Memory B cell (primary cell): ENCODE results near the gene NEK1.

Experiments used
- ATAC-seq: fragments of 150-1000 bp; cut with Tn5 transposase; 2 replicates; pipeline ENCODE4 v1.10.0; 2021; ENCODE audit warnings: low read depth, mild to moderate bottlenecking, moderate library complexity
- DNase-seq, 2 donors: peaks; one replicate each; pipeline ENCODE4 v3.0.0; 2022; ENCODE audit warnings: low spot score in 2 of 2
- H3K27ac Mint-ChIP-seq: one replicate; pipeline ENCODE4 v1.8.0; 2022; ENCODE audit warnings: mild to moderate bottlenecking, moderate library complexity, mixed read lengths
- H3K27me3 Mint-ChIP-seq: one replicate; pipeline ENCODE4 v1.8.0; 2022; ENCODE audit warnings: mixed read lengths
- H3K36me3 Mint-ChIP-seq: one replicate; pipeline ENCODE4 v1.8.0; 2022; ENCODE audit warnings: mild to moderate bottlenecking, mixed read lengths
- H3K4me1 Mint-ChIP-seq: one replicate; pipeline ENCODE4 v1.8.0; 2022; ENCODE audit warnings: mixed read lengths
- H3K4me3 Mint-ChIP-seq: one replicate; pipeline ENCODE4 v1.8.0; 2022; ENCODE audit warnings: mild to moderate bottlenecking, moderate library complexity, mixed read lengths
- H3K9me3 Mint-ChIP-seq: one replicate; pipeline ENCODE4 v1.8.0; 2022; ENCODE audit warnings: mixed read lengths

The NEK1 gene, protein sequence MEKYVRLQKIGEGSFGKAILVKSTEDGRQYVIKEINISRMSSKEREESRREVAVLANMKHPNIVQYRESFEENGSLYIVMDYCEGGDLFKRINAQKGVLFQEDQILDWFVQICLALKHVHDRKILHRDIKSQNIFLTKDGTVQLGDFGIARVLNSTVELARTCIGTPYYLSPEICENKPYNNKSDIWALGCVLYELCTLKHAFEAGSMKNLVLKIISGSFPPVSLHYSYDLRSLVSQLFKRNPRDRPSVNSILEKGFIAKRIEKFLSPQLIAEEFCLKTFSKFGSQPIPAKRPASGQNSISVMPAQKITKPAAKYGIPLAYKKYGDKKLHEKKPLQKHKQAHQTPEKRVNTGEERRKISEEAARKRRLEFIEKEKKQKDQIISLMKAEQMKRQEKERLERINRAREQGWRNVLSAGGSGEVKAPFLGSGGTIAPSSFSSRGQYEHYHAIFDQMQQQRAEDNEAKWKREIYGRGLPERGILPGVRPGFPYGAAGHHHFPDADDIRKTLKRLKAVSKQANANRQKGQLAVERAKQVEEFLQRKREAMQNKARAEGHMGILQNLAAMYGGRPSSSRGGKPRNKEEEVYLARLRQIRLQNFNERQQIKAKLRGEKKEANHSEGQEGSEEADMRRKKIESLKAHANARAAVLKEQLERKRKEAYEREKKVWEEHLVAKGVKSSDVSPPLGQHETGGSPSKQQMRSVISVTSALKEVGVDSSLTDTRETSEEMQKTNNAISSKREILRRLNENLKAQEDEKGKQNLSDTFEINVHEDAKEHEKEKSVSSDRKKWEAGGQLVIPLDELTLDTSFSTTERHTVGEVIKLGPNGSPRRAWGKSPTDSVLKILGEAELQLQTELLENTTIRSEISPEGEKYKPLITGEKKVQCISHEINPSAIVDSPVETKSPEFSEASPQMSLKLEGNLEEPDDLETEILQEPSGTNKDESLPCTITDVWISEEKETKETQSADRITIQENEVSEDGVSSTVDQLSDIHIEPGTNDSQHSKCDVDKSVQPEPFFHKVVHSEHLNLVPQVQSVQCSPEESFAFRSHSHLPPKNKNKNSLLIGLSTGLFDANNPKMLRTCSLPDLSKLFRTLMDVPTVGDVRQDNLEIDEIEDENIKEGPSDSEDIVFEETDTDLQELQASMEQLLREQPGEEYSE (N-terminal part only)

DNA sequence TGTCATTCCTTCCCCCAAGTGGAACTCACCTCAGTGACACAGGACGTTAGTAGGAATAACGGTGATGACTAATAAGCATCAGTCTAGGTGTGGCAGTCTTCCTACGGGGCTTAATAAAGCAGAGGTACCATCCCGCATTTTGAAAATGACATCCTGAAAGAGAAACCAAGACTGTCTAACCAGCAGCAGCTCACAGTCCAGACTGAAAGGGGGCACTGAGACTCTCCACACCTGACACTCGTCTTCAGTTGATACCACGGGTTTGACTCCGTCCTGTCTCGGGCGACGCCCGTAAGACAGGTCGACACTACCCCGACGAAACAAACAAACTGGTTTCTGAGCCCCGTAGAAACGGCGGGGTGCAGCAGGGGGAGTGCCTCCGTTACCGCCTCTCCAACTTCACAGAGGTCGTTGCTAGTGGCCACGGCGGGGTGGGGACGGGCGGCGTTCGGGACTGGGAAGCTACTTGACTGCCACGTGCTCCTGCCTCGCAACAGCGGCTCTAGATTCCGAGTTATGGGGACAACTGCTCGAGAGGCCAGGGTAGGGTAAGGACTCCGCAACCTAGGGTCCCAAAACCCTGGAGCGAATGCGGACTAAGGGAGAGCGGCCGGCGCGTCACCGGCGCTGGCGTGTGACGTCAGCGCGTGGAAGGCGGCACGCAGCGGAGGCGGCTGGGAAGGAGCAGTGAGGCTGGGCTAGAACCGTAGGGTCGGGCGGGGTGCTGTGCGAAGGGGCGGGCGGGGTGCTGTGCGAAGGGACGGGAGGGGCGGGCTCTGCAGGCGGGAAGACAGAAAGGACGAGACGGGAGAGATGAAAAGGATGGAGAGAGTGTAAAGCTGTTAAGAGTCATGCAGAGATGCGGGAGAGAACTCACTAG, at the start of gene NEK1:
NEK1 (minus strand) TSS at position 593 of the 880 bp plus-strand sequence. CDS start 9,953 bp downstream, outside the sequence.
- no peaks in the 10 kb centered on the region for H3K9me3 Mint-ChIP-seq
- DNase-seq (peak; percentile 87 to 91), ATAC-seq (peak; percentile 85)
- H3K27ac Mint-ChIP-seq, result peak within 1 kb of the TSS; percentile 99
- peak within 1 kb of the TSS; percentile 90 for H3K4me3 Mint-ChIP-seq
- H3K4me1 Mint-ChIP-seq, result peaks cover 12% of the 10 kb centered on the region
- H3K36me3 Mint-ChIP-seq, result peaks cover 2% of the 10 kb centered on the region
- no peaks in the 10 kb centered on the region for H3K27me3 Mint-ChIP-seq

DNA sequence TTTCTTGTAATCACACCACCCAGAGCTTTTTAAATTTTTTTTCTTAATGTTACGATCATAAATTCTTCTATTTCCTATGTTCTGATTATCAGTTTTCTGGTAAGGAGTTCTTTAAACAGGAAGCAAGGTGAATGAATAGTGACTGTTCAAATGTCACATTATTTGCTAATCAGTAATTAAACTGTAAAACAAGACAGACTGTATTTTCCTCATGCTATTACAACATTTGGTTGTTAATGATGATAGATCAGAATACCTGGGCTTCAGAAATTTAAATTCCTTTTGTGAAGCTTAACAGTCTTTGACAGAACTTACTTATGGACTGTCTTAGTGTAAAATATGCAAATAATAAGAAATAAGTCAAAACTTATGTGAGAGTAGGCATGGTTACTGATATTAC, 49.4 kb upstream of the NEK1 start:
- peaks cover 2% of the 10 kb centered on the region for H3K9me3 Mint-ChIP-seq
- ATAC-seq (no peak), DNase-seq (no peak)
- H3K27me3 Mint-ChIP-seq, result no peaks in the 10 kb centered on the region
- H3K4me1 Mint-ChIP-seq, result peaks cover 11% of the 10 kb centered on the region
- peak overlapping the region; percentile 87 for H3K27ac Mint-ChIP-seq
- no peak overlapping the region for H3K4me3 Mint-ChIP-seq
- H3K36me3 Mint-ChIP-seq, result peaks cover 6% of the 10 kb centered on the region

DNA sequence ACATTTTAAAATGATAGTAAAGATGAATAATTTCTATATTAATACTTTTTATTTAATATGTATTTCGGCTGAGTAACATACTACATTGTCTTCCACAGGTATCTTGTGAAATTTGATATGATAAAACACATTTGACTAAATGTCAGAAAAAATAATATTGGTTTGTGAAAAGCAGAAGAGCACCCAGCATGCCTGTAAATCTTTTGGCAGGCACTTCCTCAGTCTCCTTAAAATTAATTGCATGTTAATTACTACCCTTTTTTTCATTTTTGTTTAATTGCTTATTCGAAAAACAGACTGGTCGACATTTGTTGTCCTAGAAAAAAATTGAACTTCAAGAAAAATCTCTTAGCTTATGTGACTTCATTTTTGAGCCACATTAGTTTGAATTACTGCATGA, 48.5 kb upstream of the NEK1 start:
- Mint-ChIP-seq H3K27ac (peak overlapping the region; percentile 100), H3K4me3 (peak overlapping the region; percentile 8), H3K9me3 (no peaks in the 10 kb centered on the region), H3K36me3 (peaks cover 2% of the 10 kb centered on the region), H3K27me3 (no peaks in the 10 kb centered on the region), H3K4me1 (peaks cover 10% of the 10 kb centered on the region)
- ATAC-seq, result no peak
- DNase-seq, result no peak

GRCh38 chr4:169659716-169660670, 47.6 kb upstream of the NEK1 start:
- Mint-ChIP-seq H3K4me1 (peaks cover 10% of the 10 kb centered on the region), H3K27me3 (no peaks in the 10 kb centered on the region), H3K9me3 (no peaks in the 10 kb centered on the region), H3K27ac (peak overlapping the region; percentile 100), H3K36me3 (peaks cover 2% of the 10 kb centered on the region), H3K4me3 (peak overlapping the region; percentile 90)
- DNase-seq (peak; percentile 47 to 81), ATAC-seq (peak; percentile 89)

GRCh38 chr4:169658975-169659715, 46.8 kb upstream of the NEK1 start:
- Mint-ChIP-seq H3K4me3 (no peak overlapping the region), H3K9me3 (no peaks in the 10 kb centered on the region), H3K27ac (peak overlapping the region; percentile 100), H3K4me1 (peaks cover 14% of the 10 kb centered on the region), H3K36me3 (peaks cover 4% of the 10 kb centered on the region), H3K27me3 (no peaks in the 10 kb centered on the region)
- ATAC-seq, result no peak
- DNase-seq, result no peak

- Mint-ChIP-seq H3K9me3 (no peaks in the 10 kb centered on the region), H3K36me3 (peaks cover 5% of the 10 kb centered on the region), H3K27me3 (no peaks in the 10 kb centered on the region), H3K4me3 (no peak overlapping the region), H3K4me1 (peaks cover 13% of the 10 kb centered on the region), H3K27ac (peak overlapping the region; percentile 100)
- no peak for ATAC-seq
- no peak for DNase-seq
These were observed 45.8 kb upstream of the NEK1 start for GRCh38 chr4:169658196-169658595.

DNA sequence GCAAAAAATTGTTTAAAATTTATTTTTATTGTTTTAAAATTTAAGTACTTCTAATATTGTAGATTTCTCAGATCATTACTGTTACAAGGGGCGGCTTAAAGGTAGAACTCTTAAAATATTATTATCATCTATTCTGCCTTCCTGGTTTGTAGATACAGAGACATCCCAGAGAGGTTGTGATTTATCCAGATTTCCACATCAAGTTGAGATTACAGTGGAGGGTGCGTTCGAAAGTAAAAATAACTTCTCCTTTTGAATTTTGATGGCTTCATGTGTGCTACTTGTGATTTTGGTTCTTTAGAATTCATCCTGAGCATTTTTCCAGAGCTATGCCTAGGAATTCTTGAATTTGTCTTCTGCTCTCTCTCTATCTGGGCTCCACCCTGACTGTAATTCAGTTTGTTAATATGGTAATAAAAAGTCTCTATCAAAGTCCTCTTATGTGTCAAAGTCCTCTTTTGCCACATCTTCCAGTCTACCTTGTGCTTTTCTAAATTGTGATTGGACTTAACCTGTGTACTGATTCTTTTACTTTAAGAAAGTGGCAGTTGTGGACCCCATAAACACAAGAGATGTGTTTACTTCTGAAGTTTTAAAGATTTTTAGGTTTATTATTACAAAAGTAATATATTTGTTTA, 45.2 kb upstream of the NEK1 start:
- no peak overlapping the region for H3K4me3 Mint-ChIP-seq
- peak overlapping the region; percentile 100 for H3K27ac Mint-ChIP-seq
- H3K4me1 Mint-ChIP-seq, result peaks cover 16% of the 10 kb centered on the region
- H3K36me3 Mint-ChIP-seq, result peaks cover 7% of the 10 kb centered on the region
- H3K27me3 Mint-ChIP-seq, result no peaks in the 10 kb centered on the region
- ATAC-seq (no peak), DNase-seq (no peak)
- no peaks in the 10 kb centered on the region for H3K9me3 Mint-ChIP-seq

DNA sequence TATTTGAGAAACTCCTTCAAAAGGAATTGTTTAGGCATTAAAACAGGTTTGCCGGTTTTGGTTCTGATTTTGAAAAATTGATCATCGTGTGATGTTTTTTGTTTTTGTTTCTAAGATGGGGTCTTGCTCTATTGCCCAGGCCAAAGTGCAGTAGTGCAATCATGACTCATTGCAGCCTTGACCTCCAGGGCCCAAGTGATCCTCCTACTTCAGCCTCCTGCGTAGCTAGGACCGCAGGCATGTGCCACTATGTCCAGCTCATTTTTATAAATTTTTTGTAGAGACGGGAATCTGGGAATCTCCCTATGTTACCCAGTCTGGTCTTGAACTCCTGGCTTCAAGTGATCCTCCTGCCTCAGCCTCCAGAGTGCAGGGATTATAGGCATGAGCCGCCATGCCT, 43.0 kb upstream of the NEK1 start:
- no peak for DNase-seq
- peaks cover 7% of the 10 kb centered on the region for H3K36me3 Mint-ChIP-seq
- H3K4me3 Mint-ChIP-seq, result no peak overlapping the region
- no peaks in the 10 kb centered on the region for H3K9me3 Mint-ChIP-seq
- no peaks in the 10 kb centered on the region for H3K27me3 Mint-ChIP-seq
- H3K27ac Mint-ChIP-seq, result no peak overlapping the region
- H3K4me1 Mint-ChIP-seq, result peaks cover 16% of the 10 kb centered on the region
- no peak for ATAC-seq

- Mint-ChIP-seq H3K4me1 (peaks cover 20% of the 10 kb centered on the region), H3K27ac (no peak overlapping the region), H3K9me3 (no peaks in the 10 kb centered on the region), H3K27me3 (no peaks in the 10 kb centered on the region), H3K4me3 (no peak overlapping the region), H3K36me3 (peaks cover 10% of the 10 kb centered on the region)
- ATAC-seq (no peak), DNase-seq (no peak)
These were observed 40.2 kb upstream of the NEK1 start for GRCh38 chr4:169652535-169652934.

- no peaks in the 10 kb centered on the region for H3K27me3 Mint-ChIP-seq
- no peak overlapping the region for H3K27ac Mint-ChIP-seq
- DNase-seq, result no peak
- peaks cover 18% of the 10 kb centered on the region for H3K4me1 Mint-ChIP-seq
- H3K4me3 Mint-ChIP-seq, result no peak overlapping the region
- peaks cover 9% of the 10 kb centered on the region for H3K36me3 Mint-ChIP-seq
- no peaks in the 10 kb centered on the region for H3K9me3 Mint-ChIP-seq
- ATAC-seq, result no peak
These were observed 38.0 kb upstream of the NEK1 start for GRCh38 chr4:169650227-169650936.

- DNase-seq, result no peak
- no peaks in the 10 kb centered on the region for H3K9me3 Mint-ChIP-seq
- H3K27me3 Mint-ChIP-seq, result no peaks in the 10 kb centered on the region
- H3K4me3 Mint-ChIP-seq, result no peak overlapping the region
- peaks cover 9% of the 10 kb centered on the region for H3K36me3 Mint-ChIP-seq
- ATAC-seq, result no peak
- peaks cover 16% of the 10 kb centered on the region for H3K4me1 Mint-ChIP-seq
- H3K27ac Mint-ChIP-seq, result no peak overlapping the region
These were observed 37.3 kb upstream of the NEK1 start for GRCh38 chr4:169649545-169650226.
